ENCODE results near the gene TAPT1. TPM values are rescaled to one million over a fixed set of nuclear protein-coding genes. Genes with fewer than 3 reads are reported as not detected.

Gene TAPT1
- polyA plus RNA-seq, 1 donor from 2014 or later: 34.2 TPM

DNA sequence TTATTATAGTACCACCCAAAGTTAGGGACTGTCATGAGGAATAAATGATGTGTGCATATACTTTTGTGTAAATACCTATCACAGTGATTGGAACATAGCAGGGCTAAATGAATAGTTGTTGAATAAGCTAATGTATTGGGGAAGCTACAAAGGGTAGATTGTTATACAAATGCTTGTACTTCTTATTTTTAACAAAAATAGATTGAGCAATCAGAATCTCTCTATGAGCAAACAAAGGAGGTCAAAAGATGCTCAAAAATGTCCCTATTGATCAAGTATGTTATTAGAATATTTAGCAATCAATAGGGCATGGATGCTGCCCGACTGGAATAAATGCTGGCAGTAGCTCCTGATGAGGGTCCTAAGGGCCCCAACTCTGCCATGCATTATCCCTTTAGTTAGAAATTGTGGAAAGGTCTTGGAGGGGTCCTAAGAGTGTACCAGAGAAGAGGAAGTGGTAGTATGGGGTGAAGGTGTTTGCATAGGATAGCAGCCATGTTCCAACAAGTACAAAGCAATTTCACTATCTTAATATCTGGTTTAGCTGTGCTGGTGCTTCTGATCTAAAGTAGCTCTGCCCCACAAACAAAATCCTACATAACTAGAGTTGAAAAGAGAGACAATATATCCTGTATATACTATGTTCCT is 33.1 kb upstream of the TAPT1 start:
- H3K9ac ChIP-seq (ENCODE audit: low read length): no peak overlapping the region
- H3F3A ChIP-seq (ENCODE audit: insufficient read depth, low read length, poor library complexity, severe bottlenecking): no peaks in the 10 kb centered on the region
- no peak overlapping the region for H3K4me3 ChIP-seq (ENCODE audit: low read length)
- no peaks in the 10 kb centered on the region for H3K79me2 ChIP-seq (replicated peaks; ENCODE audit: insufficient read depth, low read length)
- H3K36me3 ChIP-seq (ENCODE audit: insufficient read depth, low read length): no peaks in the 10 kb centered on the region
- H3K27me3 ChIP-seq (ENCODE audit: insufficient read depth, low read depth, low read length): no peaks in the 10 kb centered on the region
- H3K9me2 ChIP-seq (ENCODE audit: insufficient read depth, low read length): no peaks in the 10 kb centered on the region
- H4K20me1 ChIP-seq (ENCODE audit: insufficient read depth): no peaks in the 10 kb centered on the region
- no peak overlapping the region for H2AFZ ChIP-seq (ENCODE audit: low read depth, low read length)
- H3K27ac ChIP-seq (ENCODE audit: low read length): no peak overlapping the region
- no peak overlapping the region for H3K4me2 ChIP-seq (ENCODE audit: low read length)
- no peaks in the 10 kb centered on the region for H3K9me3 ChIP-seq (ENCODE audit: low read length)
- TF ChIP-seq RAD21 (conservative IDR thresholded peaks at IDR 0.05) (no peak), POLR2AphosphoS5 (IDR thresholded peaks at IDR 0.05) (no peak), MXI1 (conservative IDR thresholded peaks at IDR 0.05; ENCODE audit: poor library complexity, severe bottlenecking) (no peak), EZH2 (IDR thresholded peaks at IDR 0.05; ENCODE audit: borderline replicate concordance, insufficient read depth, low read length, poor library complexity, severe bottlenecking) (no peak), TAF1 (IDR thresholded peaks at IDR 0.05; ENCODE audit: low read depth) (no peak), EP300 (conservative IDR thresholded peaks at IDR 0.05; ENCODE audit: poor library complexity, severe bottlenecking) (no peak), SMC3 (conservative IDR thresholded peaks at IDR 0.05; ENCODE audit: poor library complexity) (no peak)
- TF ChIP-seq, protein P1, sequence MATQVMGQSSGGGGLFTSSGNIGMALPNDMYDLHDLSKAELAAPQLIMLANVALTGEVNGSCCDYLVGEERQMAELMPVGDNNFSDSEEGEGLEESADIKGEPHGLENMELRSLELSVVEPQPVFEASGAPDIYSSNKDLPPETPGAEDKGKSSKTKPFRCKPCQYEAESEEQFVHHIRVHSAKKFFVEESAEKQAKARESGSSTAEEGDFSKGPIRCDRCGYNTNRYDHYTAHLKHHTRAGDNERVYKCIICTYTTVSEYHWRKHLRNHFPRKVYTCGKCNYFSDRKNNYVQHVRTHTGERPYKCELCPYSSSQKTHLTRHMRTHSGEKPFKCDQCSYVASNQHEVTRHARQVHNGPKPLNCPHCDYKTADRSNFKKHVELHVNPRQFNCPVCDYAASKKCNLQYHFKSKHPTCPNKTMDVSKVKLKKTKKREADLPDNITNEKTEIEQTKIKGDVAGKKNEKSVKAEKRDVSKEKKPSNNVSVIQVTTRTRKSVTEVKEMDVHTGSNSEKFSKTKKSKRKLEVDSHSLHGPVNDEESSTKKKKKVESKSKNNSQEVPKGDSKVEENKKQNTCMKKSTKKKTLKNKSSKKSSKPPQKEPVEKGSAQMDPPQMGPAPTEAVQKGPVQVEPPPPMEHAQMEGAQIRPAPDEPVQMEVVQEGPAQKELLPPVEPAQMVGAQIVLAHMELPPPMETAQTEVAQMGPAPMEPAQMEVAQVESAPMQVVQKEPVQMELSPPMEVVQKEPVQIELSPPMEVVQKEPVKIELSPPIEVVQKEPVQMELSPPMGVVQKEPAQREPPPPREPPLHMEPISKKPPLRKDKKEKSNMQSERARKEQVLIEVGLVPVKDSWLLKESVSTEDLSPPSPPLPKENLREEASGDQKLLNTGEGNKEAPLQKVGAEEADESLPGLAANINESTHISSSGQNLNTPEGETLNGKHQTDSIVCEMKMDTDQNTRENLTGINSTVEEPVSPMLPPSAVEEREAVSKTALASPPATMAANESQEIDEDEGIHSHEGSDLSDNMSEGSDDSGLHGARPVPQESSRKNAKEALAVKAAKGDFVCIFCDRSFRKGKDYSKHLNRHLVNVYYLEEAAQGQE (IDR thresholded peaks at IDR 0.05; ENCODE audit: borderline replicate concordance): no peak
- TF ChIP-seq, protein P2, sequence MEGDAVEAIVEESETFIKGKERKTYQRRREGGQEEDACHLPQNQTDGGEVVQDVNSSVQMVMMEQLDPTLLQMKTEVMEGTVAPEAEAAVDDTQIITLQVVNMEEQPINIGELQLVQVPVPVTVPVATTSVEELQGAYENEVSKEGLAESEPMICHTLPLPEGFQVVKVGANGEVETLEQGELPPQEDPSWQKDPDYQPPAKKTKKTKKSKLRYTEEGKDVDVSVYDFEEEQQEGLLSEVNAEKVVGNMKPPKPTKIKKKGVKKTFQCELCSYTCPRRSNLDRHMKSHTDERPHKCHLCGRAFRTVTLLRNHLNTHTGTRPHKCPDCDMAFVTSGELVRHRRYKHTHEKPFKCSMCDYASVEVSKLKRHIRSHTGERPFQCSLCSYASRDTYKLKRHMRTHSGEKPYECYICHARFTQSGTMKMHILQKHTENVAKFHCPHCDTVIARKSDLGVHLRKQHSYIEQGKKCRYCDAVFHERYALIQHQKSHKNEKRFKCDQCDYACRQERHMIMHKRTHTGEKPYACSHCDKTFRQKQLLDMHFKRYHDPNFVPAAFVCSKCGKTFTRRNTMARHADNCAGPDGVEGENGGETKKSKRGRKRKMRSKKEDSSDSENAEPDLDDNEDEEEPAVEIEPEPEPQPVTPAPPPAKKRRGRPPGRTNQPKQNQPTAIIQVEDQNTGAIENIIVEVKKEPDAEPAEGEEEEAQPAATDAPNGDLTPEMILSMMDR (IDR thresholded peaks at IDR 0.05; ENCODE audit: poor library complexity, severe bottlenecking): no peak

DNA sequence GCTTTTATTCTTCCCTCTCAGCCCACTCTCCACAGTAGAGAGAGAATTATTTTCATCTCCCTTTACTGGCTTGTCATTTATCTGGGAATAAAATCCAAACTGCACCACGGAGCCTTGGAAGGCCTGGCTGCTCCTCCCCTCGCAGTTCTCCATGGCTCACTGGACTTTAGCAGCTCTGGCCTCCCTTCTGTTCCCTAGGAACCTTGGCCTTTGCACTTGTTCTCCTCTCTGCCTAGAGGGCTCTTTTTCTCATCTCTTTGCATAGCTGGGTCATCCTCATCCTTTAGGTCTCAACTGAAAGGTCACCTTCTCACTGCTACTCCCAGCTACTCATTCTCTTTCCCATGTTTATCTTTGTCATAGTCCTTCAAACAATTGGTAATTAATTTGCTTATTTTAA is 31.3 kb upstream of the TAPT1 start:
- no peaks in the 10 kb centered on the region for H3K9me2 ChIP-seq (ENCODE audit: insufficient read depth, low read length)
- no peak for TF ChIP-seq SMC3 (conservative IDR thresholded peaks at IDR 0.05; ENCODE audit: poor library complexity)
- no peak for TF ChIP-seq RAD21 (conservative IDR thresholded peaks at IDR 0.05)
- TF ChIP-seq, protein P2 (IDR thresholded peaks at IDR 0.05; ENCODE audit: poor library complexity, severe bottlenecking): no peak
- no peak for TF ChIP-seq MXI1 (conservative IDR thresholded peaks at IDR 0.05; ENCODE audit: poor library complexity, severe bottlenecking)
- no peak for TF ChIP-seq EP300 (conservative IDR thresholded peaks at IDR 0.05; ENCODE audit: poor library complexity, severe bottlenecking)
- TF ChIP-seq POLR2AphosphoS5 (IDR thresholded peaks at IDR 0.05): no peak
- TF ChIP-seq TAF1 (IDR thresholded peaks at IDR 0.05; ENCODE audit: low read depth): no peak
- no peak overlapping the region for H3K4me3 ChIP-seq (ENCODE audit: low read length)

More for the DNA sequence above, 31.3 kb upstream of the TAPT1 start:
- no peak overlapping the region for H3K9ac ChIP-seq (ENCODE audit: low read length)
- H3K9me3 ChIP-seq (ENCODE audit: low read length): no peaks in the 10 kb centered on the region
- H3K27ac ChIP-seq (ENCODE audit: low read length): no peak overlapping the region
- no peak overlapping the region for H2AFZ ChIP-seq (ENCODE audit: low read depth, low read length)
- no peaks in the 10 kb centered on the region for H3K79me2 ChIP-seq (replicated peaks; ENCODE audit: insufficient read depth, low read length)
- no peaks in the 10 kb centered on the region for H3F3A ChIP-seq (ENCODE audit: insufficient read depth, low read length, poor library complexity, severe bottlenecking)
- no peaks in the 10 kb centered on the region for H4K20me1 ChIP-seq (ENCODE audit: insufficient read depth)
- H3K36me3 ChIP-seq (ENCODE audit: insufficient read depth, low read length): no peaks in the 10 kb centered on the region
- H3K27me3 ChIP-seq (ENCODE audit: insufficient read depth, low read depth, low read length): no peaks in the 10 kb centered on the region
- H3K4me2 ChIP-seq (ENCODE audit: low read length): no peak overlapping the region
